Kidney (tissue), 14 donors: ENCODE results near the gene SRBD1. TPM values are rescaled to one million over a fixed set of nuclear protein-coding genes. Genes with fewer than 3 reads are reported as not detected.

Experiments
- DNase-seq, 5 donors: peaks; one replicate each; pipeline ENCODE4 v3.0.0-alpha.2; 2013 to 2020
- FAIRE-seq: peaks from 2 replicates; lab custom pipeline; 2012; peaks lifted over from hg19 to GRCh38; lab: Jason Lieb, UNC
- H3K27ac ChIP-seq, 2 donors: one replicate each; pipeline ENCODE4 v1.7.0; 2013; ENCODE audit warnings: low read depth in 2 of 2, low read length in 2 of 2, inconsistent platforms in 1 of 2
- H3K27me3 ChIP-seq: one replicate; pipeline ENCODE4 v1.7.1; 2013; ENCODE audit warnings: low read length, inconsistent platforms; ENCODE audit not compliant: control insufficient read depth, insufficient read depth
- H3K36me3 ChIP-seq, 3 donors: one replicate each; pipeline versions ENCODE4 v1.7.0 to v1.7.1; 2013; ENCODE audit warnings: low read length in 3 of 3, control low read depth in 1 of 3, inconsistent platforms in 1 of 3; ENCODE audit not compliant: insufficient read depth in 3 of 3, control insufficient read depth in 2 of 3
- H3K4me1 ChIP-seq, 3 donors: one replicate each; pipeline versions ENCODE4 v1.7.0 to v1.7.1; 2013; ENCODE audit warnings: low read length in 3 of 3, inconsistent platforms in 1 of 3, low read depth in 1 of 3; ENCODE audit not compliant: control insufficient read depth in 2 of 3, insufficient read depth in 2 of 3
- H3K4me3 ChIP-seq, 3 donors: one replicate each; pipeline versions ENCODE4 v1.7.0 to v1.8.1; 2013; ENCODE audit warnings: low read length in 3 of 3, control low read depth in 1 of 3, inconsistent platforms in 1 of 3
- H3K9ac ChIP-seq, 3 donors: one replicate each; pipeline versions ENCODE4 v1.7.0 to v1.7.1; 2013; ENCODE audit warnings: low read length in 3 of 3, control low read depth in 1 of 3, inconsistent platforms in 1 of 3
- H3K9me3 ChIP-seq, 3 donors: one replicate each; pipeline versions ENCODE4 v1.7.0 to v1.7.1; 2013; ENCODE audit warnings: low read length in 3 of 3, control low read depth in 1 of 3, inconsistent platforms in 1 of 3; ENCODE audit not compliant: control insufficient read depth in 2 of 3, insufficient read depth in 1 of 3
- CTCF ChIP-seq: IDR thresholded peaks from 3 replicates; pipeline ENCODE4 v1.5.1; 2012; ENCODE audit warnings: mild to moderate bottlenecking, moderate library complexity, borderline replicate concordance; ENCODE audit not compliant: insufficient read depth; ENCODE audit errors: extremely low read depth
- intact Hi-C: fragments of 100-400 bp; cut with DNase I; formaldehyde crosslinking; loops from one replicate; pipeline ENCODE4 v1.11.1; 2022
- polyA plus RNA-seq: library from polyadenylated mRNA; stranded (reverse); fragments of 350-450 nt; fragmentation: Illumina TruSeq; extraction: RNeasy Lipid Tissue Mini Kit (QIAGEN cat#74804); gene quantifications from one replicate; pipeline ENCODE4 v1.2.3, GENCODE V29; 2014; ENCODE audit warnings: low read depth, low replicate concordance; ENCODE audit not compliant: insufficient read depth
- total RNA-seq: library from RNA; stranded (reverse); fragmentation: NEBNext Ultra II Directional; extraction: Animal tissue kit (Norgen Biotek cat#: 25700); gene quantifications from one replicate; pipeline ENCODE4 v1.2.1, GENCODE V29; 2021
- donor health status: control.
- donor health status: control.
- donor health status: control.
- donor health status: control.
- donor health status: control.
- donor health status: DM: yes; HTN: yes; CAD: no.
- donor health status: Normal renal cell carcinoma (clear cell type).

Gene SRBD1
- total and polyA plus RNA-seq, 2 donors from 2014 or later = 5.4 to 19.5 TPM

- DNase-seq (no peak), FAIRE-seq (no peak)
- intact Hi-C loops = no loop called here
- Histone ChIP-seq H3K4me3 (no peak overlapping the region), H3K27me3 (no peaks in the 10 kb centered on the region), H3K9me3 (no peaks in the 10 kb centered on the region), H3K4me1 (no peaks in the 10 kb centered on the region), H3K27ac (no peak overlapping the region), H3K36me3 (no peaks in the 10 kb centered on the region), H3K9ac (no peak overlapping the region)
- TF ChIP-seq CTCF = no peak
Observed at GRCh38 chr2:45344502-45344901, 266.6 kb downstream of the SRBD1 start.

GRCh38 chr2:45344071-45344470 lies 267.0 kb downstream of the SRBD1 start:
- H3K4me1 ChIP-seq = no peaks in the 10 kb centered on the region
- intact Hi-C loops = no loop called here
- no peaks in the 10 kb centered on the region for H3K27me3 ChIP-seq
- DNase-seq (no peak), FAIRE-seq (no peak)
- H3K4me3 ChIP-seq = no peak overlapping the region
- no peaks in the 10 kb centered on the region for H3K9me3 ChIP-seq
- H3K36me3 ChIP-seq = no peaks in the 10 kb centered on the region
- no peak overlapping the region for H3K9ac ChIP-seq
- TF ChIP-seq CTCF = no peak
- H3K27ac ChIP-seq = no peak overlapping the region

- Histone ChIP-seq H3K4me1 (no peaks in the 10 kb centered on the region), H3K27me3 (no peaks in the 10 kb centered on the region), H3K4me3 (no peak overlapping the region), H3K9me3 (no peaks in the 10 kb centered on the region), H3K27ac (no peak overlapping the region), H3K9ac (no peak overlapping the region), H3K36me3 (no peaks in the 10 kb centered on the region)
- intact Hi-C loops = no loop called here
- no peak for FAIRE-seq
- TF ChIP-seq CTCF = no peak
- DNase-seq = no peak
Observed at GRCh38 chr2:45343251-45344017, 267.6 kb downstream of the SRBD1 start.
